Measurements from ENCODE around the gene USP4.

DNA sequence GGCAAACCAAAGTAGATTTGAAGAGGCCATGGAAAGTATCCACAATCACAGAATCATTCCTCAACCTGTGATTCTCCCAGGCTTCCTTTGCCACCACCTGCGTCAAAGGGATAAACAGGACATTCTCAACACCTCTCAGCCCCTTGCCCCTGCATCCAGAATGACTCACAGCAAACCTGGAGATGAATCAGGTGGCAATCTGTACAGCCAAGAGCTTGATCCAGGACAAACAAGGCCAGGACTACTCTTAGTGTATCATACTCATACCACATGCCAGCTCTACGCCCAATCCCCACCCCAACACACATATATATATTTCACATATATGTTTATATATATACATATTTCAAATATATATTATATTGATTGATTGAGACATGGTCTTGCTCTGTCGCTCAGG is 39.3 kb downstream of the USP4 start:
- TF ChIP-seq, protein P1, sequence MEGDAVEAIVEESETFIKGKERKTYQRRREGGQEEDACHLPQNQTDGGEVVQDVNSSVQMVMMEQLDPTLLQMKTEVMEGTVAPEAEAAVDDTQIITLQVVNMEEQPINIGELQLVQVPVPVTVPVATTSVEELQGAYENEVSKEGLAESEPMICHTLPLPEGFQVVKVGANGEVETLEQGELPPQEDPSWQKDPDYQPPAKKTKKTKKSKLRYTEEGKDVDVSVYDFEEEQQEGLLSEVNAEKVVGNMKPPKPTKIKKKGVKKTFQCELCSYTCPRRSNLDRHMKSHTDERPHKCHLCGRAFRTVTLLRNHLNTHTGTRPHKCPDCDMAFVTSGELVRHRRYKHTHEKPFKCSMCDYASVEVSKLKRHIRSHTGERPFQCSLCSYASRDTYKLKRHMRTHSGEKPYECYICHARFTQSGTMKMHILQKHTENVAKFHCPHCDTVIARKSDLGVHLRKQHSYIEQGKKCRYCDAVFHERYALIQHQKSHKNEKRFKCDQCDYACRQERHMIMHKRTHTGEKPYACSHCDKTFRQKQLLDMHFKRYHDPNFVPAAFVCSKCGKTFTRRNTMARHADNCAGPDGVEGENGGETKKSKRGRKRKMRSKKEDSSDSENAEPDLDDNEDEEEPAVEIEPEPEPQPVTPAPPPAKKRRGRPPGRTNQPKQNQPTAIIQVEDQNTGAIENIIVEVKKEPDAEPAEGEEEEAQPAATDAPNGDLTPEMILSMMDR (IDR thresholded peaks at IDR 0.05; ENCODE audit: insufficient read depth, low read length, poor library complexity, severe bottlenecking), result no peak
- no peak for TF ChIP-seq EZH2phosphoT487 (conservative IDR thresholded peaks at IDR 0.05; ENCODE audit: low read length)

Data from SU-DHL-6 (cell line).